Natural killer cell (primary cell): ENCODE measurements around the gene TOGARAM1. TPM values are rescaled to one million over a fixed set of nuclear protein-coding genes. Genes with fewer than 3 reads are reported as not detected.

Experiments used
- ATAC-seq, 3 donors: fragments of 150-1000 bp in 2 of 3; fragments of 200-7000 bp in 1 of 3; cut with Tn5 transposase; 1 replicate in 1 of 3; 2 replicates in 2 of 3; pipeline ENCODE4 v1.10.0; 2021; ENCODE audit warnings: mild to moderate bottlenecking in 2 of 3, moderate library complexity in 2 of 3
- DNase-seq, 2 donors: peaks; one replicate each; pipeline versions ENCODE4 v3.0.0 to v3.0.0-alpha.2; 2013 to 2021; ENCODE audit warnings: mixed read lengths in 1 of 2
- H3K27ac ChIP-seq: one replicate; pipeline ENCODE4 v1.5.1; 2013; ENCODE audit warnings: mild to moderate bottlenecking, low read length
- H3K27me3 ChIP-seq: one replicate; pipeline ENCODE4 v1.6.1; 2013; ENCODE audit warnings: low read length; ENCODE audit not compliant: control insufficient read depth, insufficient read depth
- H3K36me3 ChIP-seq: one replicate; pipeline ENCODE4 v1.6.1; 2013; ENCODE audit warnings: low read length; ENCODE audit not compliant: control insufficient read depth, insufficient read depth
- H3K4me1 ChIP-seq: one replicate; pipeline ENCODE4 v1.6.1; 2013; ENCODE audit warnings: low read length; ENCODE audit not compliant: control insufficient read depth, insufficient read depth
- H3K4me3 ChIP-seq: one replicate; pipeline ENCODE4 v1.5.1; 2013; ENCODE audit warnings: low read length
- H3K9me3 ChIP-seq: one replicate; pipeline ENCODE4 v1.6.1; 2013; ENCODE audit warnings: low read length; ENCODE audit not compliant: control insufficient read depth, insufficient read depth
- H3K27ac Mint-ChIP-seq, 2 donors: one replicate each; pipeline ENCODE4 v1.8.0; 2022; ENCODE audit warnings: mild to moderate bottlenecking in 2 of 2, mixed read lengths in 2 of 2, moderate library complexity in 1 of 2
- H3K27me3 Mint-ChIP-seq, 2 donors: one replicate each; pipeline ENCODE4 v1.8.0; 2022; ENCODE audit warnings: low read depth in 2 of 2, mixed read lengths in 2 of 2
- H3K36me3 Mint-ChIP-seq: one replicate; pipeline ENCODE4 v1.8.0; 2022; ENCODE audit warnings: mixed read lengths
- H3K4me1 Mint-ChIP-seq, 2 donors: one replicate each; pipeline ENCODE4 v1.8.0; 2022; ENCODE audit warnings: mixed read lengths in 2 of 2
- H3K4me3 Mint-ChIP-seq: one replicate; pipeline ENCODE4 v1.8.0; 2022; ENCODE audit warnings: mild to moderate bottlenecking, moderate library complexity, mixed read lengths
- H3K9me3 Mint-ChIP-seq, 2 donors: one replicate each; pipeline ENCODE4 v1.8.0; 2022; ENCODE audit warnings: mixed read lengths in 2 of 2
- WGBS: methylation state at CpG from one replicate; pipeline ENCODE4 v1.1.7; 2013; ENCODE audit warnings: missing lambda C conversion rate; ENCODE audit not compliant: insufficient coverage; 5-methylcytosine and 5-hydroxymethylcytosine counted together
- intact Hi-C: fragments of 100-400 bp; cut with micrococcal nuclease; formaldehyde crosslinking; loops from one replicate; pipeline ENCODE4 v1.14.2; 2022
- total RNA-seq, 4 donors: library from RNA; stranded (reverse); fragments of 120-200 nt in 1 of 4; gene quantifications; one replicate each; pipeline versions ENCODE4 v1.2.3 to v1.2.4, GENCODE V29; 2013 to 2022
- TF ChIP-seq, protein P1 (sequence below): fragments of 200-600 bp; IDR thresholded peaks from one replicate; pipeline ENCODE4 v1.8.0; 2022; ENCODE audit warnings: antibody characterized with exemption

TOGARAM1 gene
- total RNA-seq, result 10 to 100 TPM; 17.4 to 21.4 (median 19.6) TPM
- total RNA-seq (2013), result 22.9 TPM

GRCh38 chr14:44961554-44962333 lies at the start of gene TOGARAM1, which contains the start of gene KLHL28:
Gene TOGARAM1, plus strand, starts transcription at chr14:44962190. Its CDS starts 232 bp downstream, at chr14:44962422.
Gene KLHL28, minus strand, starts transcription at chr14:44961947. Its CDS starts 16,019 bp downstream, at chr14:44945928.
- no peaks in the 10 kb centered on the region for H3K27me3 Mint-ChIP-seq
- H3K27ac Mint-ChIP-seq, result no peak within 1 kb of the TSS
- WGBS, result under 1% methylated on average over 37 of the region's 37 CpGs

DNA sequence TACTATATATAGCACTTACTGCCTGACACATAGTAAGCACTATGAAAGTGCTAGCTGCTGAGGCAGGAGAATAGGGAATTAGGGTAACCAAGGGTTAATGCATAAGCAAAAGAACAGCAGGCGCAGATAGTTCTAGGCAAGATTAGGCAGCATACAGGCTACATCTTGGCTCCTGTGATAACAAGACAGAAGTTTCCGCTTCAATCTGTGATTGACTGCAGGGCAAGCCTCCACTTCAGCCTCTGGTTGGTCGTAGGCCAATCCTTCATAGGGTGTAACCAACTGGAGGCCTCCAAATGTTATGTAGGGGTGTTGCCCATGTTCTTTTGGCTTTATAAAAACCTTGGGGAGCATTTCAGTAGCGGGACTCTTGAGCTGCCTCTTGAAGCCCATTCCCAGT lies 47.1 kb upstream of the TOGARAM1 start:
- ATAC-seq, result no peak

More at GRCh38 chr14:44961554-44962333, at the start of gene TOGARAM1, which contains the start of gene KLHL28:
- DNase-seq (peak; percentile 93 to 99), ATAC-seq (peak; percentile 89 to 98 (median 93))
- Mint-ChIP-seq H3K36me3 (peaks cover 16% of the 10 kb centered on the region), H3K9me3 (peaks cover 4 to 5% of the 10 kb centered on the region in 2 donors), H3K4me1 (peaks cover 41 to 42% of the 10 kb centered on the region in 2 donors), H3K4me3 (no peak within 1 kb of the TSS)
- TF ChIP-seq, protein P1, sequence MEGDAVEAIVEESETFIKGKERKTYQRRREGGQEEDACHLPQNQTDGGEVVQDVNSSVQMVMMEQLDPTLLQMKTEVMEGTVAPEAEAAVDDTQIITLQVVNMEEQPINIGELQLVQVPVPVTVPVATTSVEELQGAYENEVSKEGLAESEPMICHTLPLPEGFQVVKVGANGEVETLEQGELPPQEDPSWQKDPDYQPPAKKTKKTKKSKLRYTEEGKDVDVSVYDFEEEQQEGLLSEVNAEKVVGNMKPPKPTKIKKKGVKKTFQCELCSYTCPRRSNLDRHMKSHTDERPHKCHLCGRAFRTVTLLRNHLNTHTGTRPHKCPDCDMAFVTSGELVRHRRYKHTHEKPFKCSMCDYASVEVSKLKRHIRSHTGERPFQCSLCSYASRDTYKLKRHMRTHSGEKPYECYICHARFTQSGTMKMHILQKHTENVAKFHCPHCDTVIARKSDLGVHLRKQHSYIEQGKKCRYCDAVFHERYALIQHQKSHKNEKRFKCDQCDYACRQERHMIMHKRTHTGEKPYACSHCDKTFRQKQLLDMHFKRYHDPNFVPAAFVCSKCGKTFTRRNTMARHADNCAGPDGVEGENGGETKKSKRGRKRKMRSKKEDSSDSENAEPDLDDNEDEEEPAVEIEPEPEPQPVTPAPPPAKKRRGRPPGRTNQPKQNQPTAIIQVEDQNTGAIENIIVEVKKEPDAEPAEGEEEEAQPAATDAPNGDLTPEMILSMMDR, result no peak
- intact Hi-C loops, result loop anchor here (1.0 kb wide), 4 partner anchors 64 to 292 kb away; partner anchors contain the start of genes FKBP3 and MIS18BP1
- Histone ChIP-seq H3K36me3 (no peaks in the 10 kb centered on the region), H3K4me3 (peak within 1 kb of the TSS; percentile 97), H3K27ac (peak within 1 kb of the TSS; percentile 93), H3K4me1 (peaks cover 23% of the 10 kb centered on the region), H3K27me3 (no peaks in the 10 kb centered on the region), H3K9me3 (peaks cover 15% of the 10 kb centered on the region)

DNA sequence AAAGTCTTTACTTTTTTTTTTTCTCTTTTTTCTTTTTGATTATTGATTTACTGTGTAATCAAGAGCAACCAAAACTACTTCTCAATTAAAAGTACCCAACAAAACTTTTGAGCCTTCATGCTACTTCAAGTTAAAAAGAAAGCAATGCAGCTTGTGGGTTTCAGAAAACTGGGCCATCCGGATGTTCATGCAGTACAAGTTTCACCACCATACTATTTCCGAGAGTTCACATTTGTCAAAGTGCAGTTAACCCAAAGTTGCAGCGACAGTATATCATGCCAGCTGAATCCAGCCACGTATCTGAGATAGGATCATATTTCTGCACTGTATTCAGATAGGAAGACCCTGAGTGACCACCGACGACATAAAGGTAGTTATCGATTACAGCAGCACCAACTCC lies 33.2 kb upstream of the TOGARAM1 start:
- Histone ChIP-seq H3K27ac (no peak overlapping the region), H3K4me3 (no peak overlapping the region), H3K4me1 (no peaks in the 10 kb centered on the region), H3K27me3 (no peaks in the 10 kb centered on the region), H3K36me3 (peaks cover 9% of the 10 kb centered on the region), H3K9me3 (no peaks in the 10 kb centered on the region)
- Mint-ChIP-seq H3K36me3 (no peaks in the 10 kb centered on the region), H3K4me3 (peak overlapping the region; percentile 29), H3K4me1 (peaks cover 0 to 5% of the 10 kb centered on the region in 2 donors), H3K27me3 (no peaks in the 10 kb centered on the region), H3K9me3 (no peaks in the 10 kb centered on the region), H3K27ac (peak overlapping the region; percentile 56 to 68)
- TF ChIP-seq, protein P1, result no peak
- ATAC-seq, result peak in 2 of 3 donors; percentile 41 to 44
- intact Hi-C loops, result no loop called here
- DNase-seq, result peak in 1 of 2 donors; percentile 38
- WGBS, result 93% methylated on average over 6 of the region's 7 CpGs

More for the DNA sequence above, 47.1 kb upstream of the TOGARAM1 start:
- DNase-seq, result no peak
- Mint-ChIP-seq H3K4me1 (no peaks in the 10 kb centered on the region), H3K4me3 (no peak overlapping the region), H3K27me3 (peaks cover 26 to 29% of the 10 kb centered on the region in 2 donors), H3K36me3 (no peaks in the 10 kb centered on the region), H3K27ac (no peak overlapping the region), H3K9me3 (no peaks in the 10 kb centered on the region)
- H3K36me3 ChIP-seq, result no peaks in the 10 kb centered on the region
- intact Hi-C loops, result no loop called here
- peaks cover 7% of the 10 kb centered on the region for H3K9me3 ChIP-seq
- no peak overlapping the region for H3K4me3 ChIP-seq
- no peak overlapping the region for H3K27ac ChIP-seq
- peaks cover 20% of the 10 kb centered on the region for H3K27me3 ChIP-seq
- TF ChIP-seq, protein P1, result no peak
- WGBS, result 93% methylated on average over 3 of the region's 4 CpGs
- peaks cover 3% of the 10 kb centered on the region for H3K4me1 ChIP-seq
